Glomerular visceral epithelial cell (primary cell): ENCODE measurements around the gene ADGRG1.

ENCODE experiments used
- DNase-seq: peaks from one replicate; pipeline ENCODE4 v3.0.0-alpha.2; 2016; ENCODE audit errors: extremely low spot score

Gene ADGRG1

DNA sequence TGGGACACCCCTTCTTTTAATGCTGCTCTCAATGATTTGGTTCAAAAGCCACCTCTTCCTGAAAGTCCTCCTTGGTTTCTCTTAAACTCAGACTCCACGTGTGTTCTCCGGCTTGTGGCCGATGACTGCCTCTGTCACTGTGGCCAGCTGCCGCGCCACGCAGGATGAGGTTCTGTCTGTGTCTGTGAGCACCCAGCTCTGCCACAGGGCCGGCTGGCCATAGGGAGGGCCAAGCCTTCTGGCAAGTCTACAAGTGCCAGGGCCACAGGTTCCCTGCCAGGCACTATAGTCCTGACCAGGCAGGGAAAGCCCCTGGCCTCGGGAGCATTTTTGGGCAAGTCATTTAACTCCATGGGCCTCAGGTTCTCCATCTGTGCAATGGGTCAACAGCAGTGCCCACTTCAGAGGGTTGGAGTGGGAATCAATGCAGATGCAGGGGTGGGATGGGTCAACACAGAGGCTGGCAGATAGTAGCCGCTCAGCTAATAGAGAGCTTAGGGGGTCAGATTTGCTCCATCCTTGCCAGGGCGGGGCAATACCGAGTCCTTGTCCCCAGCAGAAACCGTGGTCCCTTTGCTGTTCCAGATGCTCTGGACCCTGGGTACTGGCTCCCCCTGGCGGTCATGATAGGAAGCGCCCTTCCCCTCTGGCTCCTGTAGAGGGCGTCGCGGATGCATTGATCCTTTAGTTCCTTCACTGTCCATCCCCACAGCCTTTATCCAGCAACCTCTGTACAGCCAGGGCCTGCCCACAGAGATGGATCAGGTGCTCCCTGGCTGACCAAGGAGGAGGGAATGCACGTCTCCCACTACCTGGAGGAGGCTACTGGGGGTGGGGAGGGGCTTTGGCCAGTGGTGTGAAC, 20.4 kb downstream of the ADGRG1 start:
- DNase-seq: peak; percentile 80

DNA sequence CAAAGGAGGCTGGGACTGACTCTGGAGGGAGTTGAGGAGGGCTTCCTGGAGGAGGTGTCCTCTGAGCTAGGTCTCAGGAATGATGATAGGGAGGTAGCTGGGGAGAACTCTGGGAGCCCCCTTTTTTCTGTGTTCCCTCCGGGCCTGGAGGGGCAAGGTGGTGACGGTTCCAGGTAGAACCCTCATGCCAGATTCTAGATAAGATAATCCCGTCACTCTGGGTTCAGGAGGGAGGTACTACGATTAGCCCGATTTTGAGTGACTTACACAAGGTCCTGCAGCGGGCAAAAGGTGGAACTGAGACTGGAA, 21.0 kb downstream of the ADGRG1 start:
- no peak for DNase-seq

DNA sequence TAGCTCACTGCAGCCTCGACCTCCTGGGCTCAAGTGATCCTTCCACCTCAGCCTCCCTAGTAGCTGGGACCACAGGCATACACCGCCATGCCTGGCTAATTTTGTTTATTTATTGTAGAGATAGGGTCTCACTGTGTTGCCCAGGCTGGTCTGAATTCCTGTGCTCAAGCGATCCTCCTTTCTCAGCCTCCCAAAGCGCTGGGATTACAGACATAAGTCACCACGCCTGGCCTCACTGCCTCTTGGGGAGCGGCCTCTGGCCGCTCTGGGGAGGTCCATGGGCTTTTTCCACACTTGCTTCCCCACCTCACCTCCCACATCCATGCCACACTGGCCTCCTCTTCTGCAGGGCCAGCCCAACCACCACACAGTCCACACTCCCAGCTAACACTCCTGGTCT, 21.4 kb downstream of the ADGRG1 start:
- no peak for DNase-seq

DNA sequence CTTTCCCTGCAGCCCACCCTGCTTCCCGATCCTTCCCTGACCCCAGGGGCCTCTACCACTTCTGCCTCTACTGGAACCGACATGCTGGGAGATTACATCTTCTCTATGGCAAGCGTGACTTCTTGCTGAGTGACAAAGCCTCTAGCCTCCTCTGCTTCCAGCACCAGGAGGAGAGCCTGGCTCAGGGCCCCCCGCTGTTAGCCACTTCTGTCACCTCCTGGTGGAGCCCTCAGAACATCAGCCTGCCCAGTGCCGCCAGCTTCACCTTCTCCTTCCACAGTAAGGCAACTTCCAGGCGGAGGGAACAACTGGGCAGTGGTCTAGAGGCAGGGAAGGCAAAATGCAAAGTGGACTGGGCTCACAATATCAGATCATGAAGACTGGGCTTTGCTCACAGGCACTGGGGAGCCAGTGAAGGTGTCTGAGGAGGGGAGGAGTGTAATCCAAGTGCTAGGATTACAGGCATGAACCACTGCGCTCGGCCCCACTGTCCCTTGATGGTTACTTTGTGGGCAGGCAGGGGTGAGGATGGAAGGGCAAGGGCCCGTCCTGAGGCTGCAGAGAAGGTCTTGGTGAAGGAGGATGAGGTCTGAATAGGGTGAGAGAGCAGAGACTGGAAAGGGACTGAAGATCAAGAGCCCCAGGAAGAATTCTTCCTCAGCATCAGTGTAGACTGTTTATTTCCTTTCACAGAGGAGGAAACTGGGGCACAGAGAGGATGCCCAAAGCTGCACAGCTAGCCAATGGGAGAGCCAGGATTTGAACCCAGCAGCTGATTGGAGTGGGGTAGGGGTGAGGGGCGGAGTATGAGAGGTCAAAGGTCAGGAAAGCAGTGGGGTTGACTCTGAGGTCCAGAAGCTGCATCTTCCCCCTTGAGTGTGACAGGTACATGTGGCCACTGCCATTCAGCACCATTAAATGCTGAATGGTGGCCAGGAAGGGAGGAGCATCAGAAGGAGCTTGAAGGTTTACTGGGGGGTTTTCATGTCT, 23.2 kb downstream of the ADGRG1 start:
- DNase-seq: no peak

DNA sequence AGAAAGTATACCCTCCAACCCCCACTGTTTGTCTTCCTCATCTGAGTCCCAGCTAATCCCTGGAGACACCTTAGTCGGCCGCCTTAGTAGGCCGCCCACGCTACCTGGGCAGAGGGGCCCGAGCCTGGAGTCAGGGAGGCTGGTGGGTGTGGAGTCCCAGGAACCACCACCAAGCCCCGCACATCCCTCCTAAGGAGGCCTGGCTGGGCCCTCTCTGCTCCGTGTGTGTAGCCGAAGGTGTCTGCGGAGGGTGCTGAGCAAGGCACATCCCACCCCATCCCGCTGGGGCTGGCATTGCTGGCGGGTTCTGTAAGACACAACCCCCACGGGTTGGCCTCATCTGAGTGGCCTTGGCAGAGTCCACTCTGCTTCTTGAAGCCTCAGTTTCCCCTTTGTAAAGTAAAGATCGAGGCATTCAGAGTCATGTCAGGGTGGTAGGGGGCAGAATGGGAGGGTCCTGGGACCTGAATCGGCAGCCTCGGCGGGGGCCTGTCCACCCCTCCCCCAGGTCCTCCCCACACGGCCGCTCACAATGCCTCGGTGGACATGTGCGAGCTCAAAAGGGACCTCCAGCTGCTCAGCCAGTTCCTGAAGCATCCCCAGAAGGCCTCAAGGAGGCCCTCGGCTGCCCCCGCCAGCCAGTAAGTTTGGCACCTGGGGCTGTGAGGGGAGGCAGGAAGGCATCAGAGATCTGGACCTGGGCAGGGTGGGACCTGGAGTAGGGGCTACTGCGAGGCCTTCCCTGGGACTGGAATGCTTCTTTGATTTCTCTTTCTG, 24.5 kb downstream of the ADGRG1 start:
- no peak for DNase-seq

DNA sequence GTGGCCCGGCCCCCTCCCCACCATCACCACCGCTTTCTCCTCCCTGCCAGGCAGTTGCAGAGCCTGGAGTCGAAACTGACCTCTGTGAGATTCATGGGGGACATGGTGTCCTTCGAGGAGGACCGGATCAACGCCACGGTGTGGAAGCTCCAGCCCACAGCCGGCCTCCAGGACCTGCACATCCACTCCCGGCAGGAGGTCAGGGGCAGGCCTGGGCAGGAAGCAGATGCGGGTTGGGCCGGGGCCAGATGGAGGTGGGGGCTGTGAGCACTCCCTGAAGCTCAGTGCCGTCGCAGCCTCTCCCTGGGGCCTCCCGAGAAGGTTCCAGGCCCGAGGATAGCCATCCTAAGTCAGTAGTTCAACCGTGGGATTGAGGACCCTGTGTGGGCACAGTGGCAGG, 25.5 kb downstream of the ADGRG1 start:
- DNase-seq: no peak

DNA sequence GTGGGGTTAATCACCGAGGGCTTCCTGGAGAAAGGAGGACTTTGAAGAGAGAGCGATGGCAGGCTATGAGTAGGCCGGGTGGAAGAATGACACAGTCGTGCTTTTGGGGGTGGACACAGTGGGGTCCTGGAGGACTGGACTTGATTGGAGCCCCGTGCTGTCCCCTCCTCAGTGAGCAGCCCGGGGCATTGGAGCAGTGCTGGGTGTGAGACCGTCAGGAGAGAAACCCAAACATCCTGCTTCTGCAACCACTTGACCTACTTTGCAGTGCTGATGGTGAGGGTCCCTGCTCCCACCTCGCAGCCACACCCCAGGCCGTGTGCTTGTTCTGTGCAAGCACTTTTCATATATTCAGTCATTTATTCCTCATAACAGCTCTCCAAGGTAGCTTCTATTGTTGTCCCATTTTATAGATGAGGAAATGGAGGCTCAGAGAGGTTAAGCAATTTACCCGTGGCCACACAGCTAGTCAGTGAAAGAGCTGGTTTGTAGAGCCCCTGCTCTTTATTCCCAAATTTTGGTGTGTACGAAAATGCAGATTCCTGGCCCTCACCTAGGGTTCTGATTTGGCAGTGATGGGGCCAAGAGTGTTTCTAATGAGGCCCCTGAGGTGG, 28.0 kb downstream of the ADGRG1 start:
- no peak for DNase-seq

DNA sequence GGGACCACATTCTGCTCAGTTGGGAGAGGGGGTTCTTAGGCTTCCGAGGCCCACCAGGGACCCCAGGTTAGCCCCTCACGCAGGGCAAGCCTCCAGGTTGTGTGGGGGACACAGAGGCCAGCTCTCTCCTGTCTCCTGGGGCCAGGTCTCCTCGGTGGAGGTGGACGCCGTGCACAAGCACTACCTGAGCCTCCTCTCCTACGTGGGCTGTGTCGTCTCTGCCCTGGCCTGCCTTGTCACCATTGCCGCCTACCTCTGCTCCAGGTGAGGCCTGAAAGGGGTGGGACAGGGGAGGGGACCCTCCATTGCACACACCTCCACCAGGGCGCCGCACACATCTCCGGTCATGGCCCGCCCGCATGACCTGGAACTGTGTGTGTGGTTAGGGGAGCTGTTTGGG, 28.8 kb downstream of the ADGRG1 start:
- DNase-seq: no peak

DNA sequence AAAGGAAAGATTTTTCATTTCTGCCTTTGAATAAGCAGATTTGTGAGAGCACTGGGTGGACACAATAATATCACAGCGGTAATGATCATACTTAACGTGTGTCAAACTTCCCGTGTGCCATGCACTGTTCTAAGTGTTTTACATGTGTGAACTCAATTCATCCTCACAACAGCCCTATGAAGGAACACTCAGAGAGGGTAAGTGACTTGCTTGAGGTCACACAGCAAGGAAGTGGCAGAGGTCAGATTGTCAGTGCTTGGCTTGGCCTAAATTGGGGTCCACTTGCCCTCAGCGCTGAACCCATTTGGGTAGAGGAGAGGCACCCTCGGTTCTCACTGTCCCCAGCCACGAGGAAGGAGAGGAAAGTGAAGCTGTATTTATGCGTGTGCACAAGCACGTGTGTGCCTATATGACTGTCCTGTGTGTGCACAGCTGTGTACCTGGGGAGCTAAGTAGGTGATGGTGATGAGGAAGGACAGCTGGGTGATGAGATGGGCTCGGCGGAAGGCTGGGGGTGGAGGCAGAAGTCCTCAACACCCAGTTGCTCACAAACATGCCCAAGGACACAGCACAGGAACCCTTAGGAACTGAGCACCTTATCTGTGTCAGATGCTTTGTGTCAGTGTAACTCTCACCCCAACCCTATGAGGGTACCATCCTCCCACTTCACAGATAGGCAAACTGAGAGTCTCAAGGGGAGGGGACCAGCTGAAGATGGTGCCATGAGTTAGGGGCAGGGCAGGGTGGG, 29.9 kb downstream of the ADGRG1 start:
- no peak for DNase-seq

DNA sequence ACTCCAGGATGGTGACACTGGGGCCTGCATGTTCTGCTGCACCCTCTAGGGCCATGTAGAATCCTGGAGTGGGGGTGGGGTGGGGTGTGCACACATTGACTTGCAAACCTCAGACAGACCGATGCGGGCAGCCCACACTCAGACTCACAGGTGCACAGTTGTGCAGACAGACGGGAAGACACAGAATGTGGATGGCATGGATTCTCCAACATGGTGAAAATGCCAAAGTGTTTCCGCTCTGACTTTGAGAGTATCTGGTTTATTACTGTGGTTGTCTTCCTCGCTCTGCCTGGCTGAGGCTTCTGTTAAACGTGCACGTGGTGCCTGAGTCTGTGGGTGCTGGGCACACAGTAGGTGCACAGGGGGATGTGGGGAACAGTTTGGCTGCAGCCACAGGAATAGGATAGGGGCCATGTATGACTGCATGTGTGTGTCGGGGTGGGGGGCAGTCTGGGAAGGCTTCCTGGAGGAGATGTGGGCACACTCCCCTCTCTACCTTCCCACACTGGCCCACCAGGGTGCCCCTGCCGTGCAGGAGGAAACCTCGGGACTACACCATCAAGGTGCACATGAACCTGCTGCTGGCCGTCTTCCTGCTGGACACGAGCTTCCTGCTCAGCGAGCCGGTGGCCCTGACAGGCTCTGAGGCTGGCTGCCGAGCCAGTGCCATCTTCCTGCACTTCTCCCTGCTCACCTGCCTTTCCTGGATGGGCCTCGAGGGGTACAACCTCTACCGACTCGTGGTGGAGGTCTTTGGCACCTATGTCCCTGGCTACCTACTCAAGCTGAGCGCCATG, 30.6 kb downstream of the ADGRG1 start:
- no peak for DNase-seq

DNA sequence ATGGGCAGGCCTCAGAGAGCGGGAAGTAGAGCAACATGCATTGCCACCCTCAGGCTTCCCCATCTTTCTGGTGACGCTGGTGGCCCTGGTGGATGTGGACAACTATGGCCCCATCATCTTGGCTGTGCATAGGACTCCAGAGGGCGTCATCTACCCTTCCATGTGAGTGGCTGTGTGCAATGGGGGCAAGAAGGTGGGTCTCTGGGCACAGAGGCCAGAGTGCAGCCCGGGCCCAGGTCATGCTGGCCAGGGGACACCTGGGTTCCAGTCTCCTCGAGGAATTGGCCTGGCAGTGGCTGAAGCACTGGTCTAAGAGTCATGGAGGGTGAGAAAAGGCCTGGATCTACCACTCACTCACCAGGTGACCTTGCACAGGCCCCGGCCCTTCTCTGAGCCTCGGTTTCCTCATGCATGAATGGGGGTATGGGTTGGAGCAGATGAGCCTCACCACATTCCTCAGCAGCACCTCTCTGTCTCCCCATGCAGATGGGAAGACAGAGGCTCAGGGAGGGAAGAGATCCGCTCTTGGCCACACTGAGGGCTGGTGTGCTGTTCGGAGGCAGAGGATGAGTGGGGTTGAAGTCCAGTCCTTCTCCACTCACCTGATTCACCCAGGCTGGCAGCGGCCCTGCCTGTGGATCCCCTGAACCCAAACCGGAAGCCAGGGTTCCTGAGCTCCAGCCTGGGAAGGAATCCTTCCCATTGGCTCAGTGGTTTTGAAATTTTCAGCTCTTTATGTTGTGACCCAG, 32.5 kb downstream of the ADGRG1 start:
- DNase-seq: no peak

DNA sequence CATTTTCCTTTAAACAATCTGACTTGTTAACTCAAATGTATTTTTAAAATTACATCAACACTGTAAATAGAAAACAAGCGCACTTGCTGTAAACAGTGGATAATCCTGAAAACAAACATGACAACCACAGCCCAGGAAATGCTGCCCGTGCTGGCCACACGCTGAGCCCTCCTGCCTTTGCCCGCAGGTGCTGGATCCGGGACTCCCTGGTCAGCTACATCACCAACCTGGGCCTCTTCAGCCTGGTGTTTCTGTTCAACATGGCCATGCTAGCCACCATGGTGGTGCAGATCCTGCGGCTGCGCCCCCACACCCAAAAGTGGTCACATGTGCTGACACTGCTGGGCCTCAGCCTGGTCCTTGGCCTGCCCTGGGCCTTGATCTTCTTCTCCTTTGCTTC, 33.1 kb downstream of the ADGRG1 start:
- DNase-seq: no peak

DNA sequence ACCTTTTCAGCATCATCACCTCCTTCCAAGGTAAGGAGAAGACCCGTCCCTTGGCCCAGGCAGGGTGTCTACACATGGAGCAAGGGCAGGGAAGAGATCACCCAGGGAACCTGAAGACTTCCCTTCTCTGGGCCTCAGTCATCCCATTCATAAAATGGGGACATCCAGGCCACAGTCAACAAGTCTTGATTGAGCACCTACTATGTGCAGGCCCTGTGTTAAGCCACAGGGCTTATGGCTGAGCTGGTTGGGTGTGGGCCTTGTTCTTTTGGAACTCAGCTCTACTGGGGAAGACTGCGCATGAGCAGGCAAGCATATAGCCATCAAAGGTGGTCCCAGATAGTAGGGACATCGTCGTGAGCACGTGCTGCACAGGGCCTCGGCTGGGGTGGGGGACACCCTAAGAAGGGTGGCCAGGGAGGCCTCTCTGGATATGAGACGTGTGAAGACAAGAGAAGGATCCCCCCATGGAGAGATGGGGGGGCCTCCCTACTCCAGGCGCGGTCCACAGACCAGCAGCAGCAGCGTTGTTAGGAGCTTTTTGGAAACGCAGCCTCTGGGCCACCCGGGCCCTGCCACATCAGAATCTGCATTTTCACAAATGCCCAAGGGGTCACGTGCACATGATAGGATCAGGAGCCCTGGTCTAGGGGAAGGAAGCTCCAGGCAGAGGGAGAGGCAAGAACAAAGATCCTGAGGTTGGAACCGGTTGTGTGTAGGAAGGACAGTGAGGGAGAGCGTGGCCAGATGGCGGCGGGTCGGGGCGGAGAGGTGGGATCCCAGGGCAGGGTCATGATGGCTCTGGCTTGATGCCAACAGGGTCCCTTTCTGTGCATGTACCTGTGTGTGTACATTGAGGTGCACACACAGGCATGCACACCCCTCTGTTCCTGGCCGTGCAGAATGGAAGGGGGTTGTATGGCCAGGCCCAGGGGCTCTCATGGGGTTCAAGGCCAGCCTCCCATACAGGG, 33.8 kb downstream of the ADGRG1 start:
- DNase-seq: no peak

DNA sequence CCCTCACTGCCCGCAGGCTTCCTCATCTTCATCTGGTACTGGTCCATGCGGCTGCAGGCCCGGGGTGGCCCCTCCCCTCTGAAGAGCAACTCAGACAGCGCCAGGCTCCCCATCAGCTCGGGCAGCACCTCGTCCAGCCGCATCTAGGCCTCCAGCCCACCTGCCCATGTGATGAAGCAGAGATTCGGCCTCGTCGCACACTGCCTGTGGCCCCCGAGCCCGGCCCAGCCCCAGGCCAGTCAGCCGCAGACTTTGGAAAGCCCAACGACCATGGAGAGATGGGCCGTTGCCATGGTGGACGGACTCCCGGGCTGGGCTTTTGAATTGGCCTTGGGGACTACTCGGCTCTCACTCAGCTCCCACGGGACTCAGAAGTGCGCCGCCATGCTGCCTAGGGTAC, 35.0 kb downstream of the ADGRG1 start:
- DNase-seq: no peak

DNA sequence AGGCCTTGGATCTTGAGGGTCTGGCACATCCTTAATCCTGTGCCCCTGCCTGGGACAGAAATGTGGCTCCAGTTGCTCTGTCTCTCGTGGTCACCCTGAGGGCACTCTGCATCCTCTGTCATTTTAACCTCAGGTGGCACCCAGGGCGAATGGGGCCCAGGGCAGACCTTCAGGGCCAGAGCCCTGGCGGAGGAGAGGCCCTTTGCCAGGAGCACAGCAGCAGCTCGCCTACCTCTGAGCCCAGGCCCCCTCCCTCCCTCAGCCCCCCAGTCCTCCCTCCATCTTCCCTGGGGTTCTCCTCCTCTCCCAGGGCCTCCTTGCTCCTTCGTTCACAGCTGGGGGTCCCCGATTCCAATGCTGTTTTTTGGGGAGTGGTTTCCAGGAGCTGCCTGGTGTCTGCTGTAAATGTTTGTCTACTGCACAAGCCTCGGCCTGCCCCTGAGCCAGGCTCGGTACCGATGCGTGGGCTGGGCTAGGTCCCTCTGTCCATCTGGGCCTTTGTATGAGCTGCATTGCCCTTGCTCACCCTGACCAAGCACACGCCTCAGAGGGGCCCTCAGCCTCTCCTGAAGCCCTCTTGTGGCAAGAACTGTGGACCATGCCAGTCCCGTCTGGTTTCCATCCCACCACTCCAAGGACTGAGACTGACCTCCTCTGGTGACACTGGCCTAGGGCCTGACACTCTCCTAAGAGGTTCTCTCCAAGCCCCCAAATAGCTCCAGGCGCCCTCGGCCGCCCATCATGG, 35.7 kb downstream of the ADGRG1 start:
- DNase-seq: no peak

DNA sequence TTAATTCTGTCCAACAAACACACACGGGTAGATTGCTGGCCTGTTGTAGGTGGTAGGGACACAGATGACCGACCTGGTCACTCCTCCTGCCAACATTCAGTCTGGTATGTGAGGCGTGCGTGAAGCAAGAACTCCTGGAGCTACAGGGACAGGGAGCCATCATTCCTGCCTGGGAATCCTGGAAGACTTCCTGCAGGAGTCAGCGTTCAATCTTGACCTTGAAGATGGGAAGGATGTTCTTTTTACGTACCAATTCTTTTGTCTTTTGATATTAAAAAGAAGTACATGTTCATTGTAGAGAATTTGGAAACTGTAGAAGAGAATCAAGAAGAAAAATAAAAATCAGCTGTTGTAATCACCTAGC, 36.2 kb downstream of the ADGRG1 start:
- no peak for DNase-seq

DNA sequence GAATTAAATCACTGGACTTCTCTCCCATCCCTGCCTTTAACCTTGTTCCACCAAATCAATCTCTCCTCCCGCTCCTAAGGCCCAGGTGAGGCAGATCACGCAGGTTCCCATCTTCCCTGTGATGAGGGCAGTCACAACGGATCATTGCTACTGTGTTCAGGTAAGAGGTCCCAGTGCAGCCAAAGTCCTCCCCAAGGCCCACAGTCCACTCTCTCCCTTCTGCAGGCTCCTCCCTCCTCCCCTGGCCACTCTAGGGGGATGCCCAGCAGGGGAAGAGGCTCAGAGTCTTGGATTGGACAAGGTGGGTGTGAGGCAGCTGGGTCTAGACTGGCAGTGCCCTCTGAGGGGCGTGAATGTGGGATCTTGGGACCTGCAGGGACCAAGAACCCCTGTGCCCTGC, 37.1 kb downstream of the ADGRG1 start:
- no peak for DNase-seq
